ENCODE results near the gene MVD.

MVD gene

DNA sequence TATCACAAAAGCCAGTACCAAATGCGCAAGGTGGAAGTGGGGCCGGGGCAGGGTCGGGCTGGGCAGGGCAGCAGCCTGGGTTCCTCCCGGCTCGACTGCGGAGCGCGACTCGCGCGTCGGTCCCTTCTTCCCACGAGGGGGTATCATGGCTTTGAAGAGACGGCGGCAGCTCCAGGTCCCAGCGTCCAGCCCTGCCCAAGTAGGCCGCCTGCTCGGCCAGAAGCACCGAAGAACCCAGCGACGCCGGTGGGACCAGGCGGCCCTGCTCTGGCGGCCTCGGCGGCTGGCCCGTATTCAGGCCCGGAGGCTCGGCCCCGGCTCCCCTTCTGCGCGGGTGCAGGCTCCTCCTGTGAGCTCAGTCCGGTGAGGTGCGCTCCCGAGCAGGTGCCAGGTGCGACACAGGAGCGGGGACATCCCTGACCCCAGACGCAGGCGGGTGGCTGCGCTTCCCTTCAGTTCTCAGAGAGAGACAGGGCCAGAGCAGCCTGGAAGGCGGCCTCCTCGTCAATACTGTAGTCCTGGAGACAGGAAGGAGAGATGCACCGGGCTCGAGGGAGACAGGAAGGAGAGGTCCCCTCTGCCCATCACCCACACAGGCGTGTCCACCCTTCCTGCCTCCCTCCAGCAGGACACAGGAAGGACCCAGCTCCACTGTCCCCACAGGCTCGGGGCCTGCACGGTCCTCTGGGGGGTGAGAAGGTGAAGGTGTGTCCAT, 34.4 kb upstream of the MVD start:
- DNase-seq, result no peak

DNA sequence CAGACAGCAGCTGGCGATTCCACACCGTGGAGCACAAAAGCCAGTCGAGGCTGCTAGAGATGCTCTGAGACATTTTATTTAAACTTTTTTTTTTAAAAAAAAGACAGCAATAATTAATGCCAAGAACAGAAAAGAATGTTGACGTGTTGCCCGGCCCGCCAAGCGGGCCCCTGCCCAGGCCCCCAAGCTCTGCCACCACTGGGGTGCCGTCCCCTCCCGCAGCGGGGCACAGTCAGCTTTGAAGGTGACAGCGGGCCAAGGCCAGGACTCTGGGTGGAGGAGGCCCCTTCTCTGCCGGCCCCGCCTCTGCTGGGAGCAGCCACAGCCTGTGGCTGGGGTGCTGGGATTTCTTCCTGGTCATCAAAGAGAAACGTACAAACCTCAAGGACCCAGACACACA, 33.5 kb upstream of the MVD start:
- DNase-seq, result no peak

DNA sequence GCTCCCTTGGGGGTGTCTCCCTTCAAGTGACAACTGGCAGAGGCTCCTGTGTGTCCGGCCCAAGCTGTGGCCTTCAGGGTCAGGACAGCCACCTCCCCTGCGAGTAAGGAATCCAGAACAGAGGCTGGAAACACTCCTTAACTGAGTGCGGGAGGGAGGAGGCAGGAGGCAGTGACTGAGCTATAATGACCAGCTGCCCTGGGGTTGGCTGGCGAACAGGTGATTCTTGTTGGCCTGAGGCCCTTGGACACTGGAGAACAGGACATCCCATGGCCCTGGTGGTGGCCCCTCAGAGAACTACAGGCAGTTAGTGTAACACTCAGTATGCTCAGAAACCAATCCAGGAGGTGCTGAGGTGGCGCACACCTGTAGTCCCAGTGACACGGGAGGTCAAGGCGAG, 32.9 kb upstream of the MVD start:
- no peak for DNase-seq

DNA sequence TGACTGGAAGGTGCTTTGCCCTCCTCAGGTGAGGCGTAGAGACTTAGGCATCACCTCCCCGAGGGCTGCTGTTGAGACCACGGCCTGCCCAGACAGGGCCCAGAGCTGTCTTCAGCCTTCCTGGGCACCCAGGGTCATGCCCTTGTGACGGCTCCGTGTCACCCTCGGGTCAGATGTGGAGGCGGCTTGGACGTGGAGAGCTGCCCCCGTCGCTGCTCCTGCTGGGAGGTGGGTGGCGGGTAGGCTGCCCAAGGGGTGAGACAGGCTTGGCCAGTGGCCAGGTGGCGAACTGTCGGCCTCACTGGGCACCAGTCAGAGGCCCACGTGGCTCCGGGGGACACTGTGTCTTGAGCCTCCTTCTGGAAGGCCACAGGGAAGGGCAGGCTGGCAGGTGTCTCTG, 32.3 kb upstream of the MVD start:
- DNase-seq, result no peak

DNA sequence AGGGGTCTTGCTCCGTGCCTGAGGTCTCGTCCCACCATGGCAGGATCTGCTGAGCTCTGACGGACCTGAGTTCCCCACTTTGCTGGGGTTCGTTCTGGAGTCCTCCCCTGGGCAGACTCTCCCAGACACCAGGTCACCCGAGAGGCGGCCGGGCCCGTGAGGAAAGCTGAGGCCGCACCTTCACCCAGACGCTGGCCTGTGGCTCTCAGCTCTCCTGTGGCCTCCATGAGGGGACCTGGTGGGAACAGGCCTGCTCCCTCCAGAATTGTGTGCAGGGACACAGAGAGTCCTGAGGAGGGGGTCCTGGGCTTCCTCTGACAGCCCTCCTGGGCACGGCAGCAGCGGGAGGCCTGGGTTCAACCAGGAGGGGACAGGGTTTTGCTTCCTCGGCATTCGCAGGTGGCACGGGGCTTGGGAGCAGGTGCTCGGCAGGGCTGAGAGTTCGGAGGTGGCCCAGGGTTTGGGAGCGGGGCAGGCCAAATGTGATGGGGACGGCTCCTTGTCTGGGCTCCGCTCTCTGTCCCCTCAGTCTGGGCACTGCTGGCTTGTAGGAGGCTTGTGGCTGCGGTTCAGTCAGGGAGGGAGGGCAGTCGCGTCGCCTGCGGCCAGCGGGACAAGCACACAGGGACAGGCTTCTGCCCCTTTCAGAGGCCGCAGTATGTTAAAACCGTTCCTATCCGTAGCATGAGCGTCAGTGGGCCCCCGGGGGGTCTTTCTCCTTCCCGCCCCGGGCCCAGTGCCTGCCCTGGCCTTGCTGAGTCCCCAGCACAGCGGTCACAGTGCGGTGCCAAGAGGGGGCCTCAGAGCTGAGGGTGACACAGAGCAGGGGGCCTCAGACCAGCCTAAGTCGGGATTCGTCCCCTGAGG, 31.6 kb upstream of the MVD start:
- DNase-seq, result no peak

DNA sequence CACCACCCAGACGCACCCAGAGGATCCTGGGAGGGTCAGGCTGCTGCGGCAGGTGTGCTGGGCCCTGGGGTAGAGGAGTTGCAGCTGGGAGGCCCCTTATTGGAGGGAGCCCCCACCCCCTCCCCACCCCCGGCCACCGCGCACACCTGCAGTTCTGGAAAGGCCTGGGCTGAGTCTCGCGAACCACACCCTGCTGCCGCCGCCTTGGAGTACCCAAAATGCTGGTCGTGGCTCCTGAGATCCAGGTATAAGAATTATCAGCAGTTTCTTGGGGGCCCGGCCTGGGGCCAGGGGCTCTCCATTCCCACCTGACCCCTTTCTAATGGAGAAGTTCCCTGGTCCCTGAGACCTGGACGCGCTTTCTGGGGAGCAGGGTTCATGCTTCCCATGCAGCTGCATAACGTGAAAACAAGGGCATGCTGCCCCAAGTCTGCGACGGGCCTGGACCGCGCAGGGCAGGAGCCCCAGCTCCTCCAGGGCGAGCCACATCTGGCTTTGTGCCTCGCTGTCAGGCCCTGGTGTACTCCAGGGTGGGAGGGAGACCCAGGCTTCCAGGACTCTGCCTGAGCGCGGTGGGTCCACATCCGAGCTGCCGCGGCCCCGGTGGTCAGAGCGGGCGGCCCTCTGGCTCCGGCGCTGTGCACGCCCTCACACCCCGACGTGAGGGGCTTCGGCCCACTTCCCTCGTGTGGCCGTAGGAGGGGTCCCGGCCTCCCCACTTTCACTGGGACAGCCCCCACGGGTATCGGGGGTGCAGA, 30.7 kb upstream of the MVD start:
- DNase-seq, result no peak

DNA sequence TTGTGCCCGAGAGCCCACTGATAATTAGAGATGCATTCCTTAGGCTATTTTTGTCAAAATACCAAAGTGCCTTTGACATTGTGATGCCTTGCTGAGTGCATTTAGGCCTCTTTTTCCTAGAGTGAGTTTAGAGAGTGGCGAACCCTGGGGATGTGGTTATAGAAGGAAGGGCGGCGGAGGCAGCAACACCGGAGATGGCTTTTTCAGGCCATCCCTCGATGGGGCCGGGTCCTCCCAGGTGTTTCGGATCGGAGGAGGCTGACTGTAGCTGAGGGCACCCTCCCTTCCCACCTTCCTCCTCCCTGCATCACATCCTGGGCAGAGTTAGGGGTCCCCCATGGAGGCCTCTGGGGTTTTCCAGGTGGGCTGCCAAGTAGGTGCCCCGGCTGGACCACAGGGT, 30.0 kb upstream of the MVD start:
- DNase-seq, result no peak

DNA sequence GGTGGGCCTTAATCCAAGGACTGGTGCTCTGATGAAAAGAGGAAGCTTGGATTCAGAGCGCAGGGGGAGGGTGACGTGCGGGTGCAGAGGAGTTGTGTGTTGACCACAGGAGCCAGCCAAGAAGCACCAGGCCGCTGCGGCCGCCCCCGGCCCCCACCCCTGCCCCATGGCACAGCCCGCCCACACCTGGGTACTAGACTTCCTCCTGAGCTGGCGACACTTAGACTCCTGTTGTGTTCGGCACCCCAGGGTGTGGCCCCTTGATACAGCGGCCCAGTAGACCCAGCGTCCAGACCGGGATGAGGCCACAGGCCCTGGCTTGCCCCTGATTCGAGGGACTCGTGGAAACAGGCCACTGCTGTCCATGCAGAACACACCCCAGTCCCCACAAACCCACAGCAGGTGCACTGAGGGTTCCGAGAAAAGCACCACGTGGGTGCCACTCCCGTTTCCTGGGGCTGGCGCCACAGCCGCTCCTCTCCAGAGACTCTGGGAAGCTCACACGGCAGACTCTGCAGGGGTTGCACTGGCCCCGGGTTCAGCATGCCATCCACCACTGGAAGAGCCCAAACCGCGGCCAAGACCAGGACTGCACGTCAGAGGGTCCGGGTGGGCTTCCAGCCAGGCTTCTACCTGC, 29.2 kb upstream of the MVD start:
- DNase-seq, result no peak

DNA sequence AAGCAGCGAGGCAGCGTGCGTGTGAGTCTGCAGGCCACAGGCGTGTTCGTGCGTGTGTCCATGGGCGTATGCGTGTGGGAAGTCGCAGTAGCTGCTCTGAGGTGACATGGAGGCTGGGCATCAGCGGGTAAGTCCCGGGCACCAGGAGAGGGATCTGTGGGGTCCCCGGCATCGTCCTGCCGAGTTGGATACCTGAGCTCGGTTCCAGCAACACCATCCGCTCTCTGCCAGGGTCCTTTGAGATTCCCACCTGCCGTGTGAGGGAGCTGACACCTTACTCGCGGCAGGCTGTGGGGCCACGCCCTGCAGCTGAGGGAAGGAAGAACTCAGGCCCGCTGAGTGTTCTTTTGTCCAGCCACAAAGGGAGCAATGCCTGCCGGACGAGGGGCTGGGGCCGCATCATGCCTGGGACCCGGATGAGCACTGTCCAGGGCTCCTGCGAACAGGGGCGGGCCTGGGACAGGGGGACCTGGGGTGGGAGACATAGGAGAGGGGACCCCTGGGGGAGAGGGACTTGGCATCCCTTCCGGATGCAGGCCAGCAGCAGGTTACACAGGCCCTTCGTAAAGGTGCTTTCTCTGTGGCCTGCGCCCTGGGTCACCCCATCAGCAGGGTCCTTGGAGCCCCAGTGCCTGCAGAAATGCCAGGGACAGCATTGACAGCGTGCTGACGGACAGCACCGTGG, 28.4 kb upstream of the MVD start:
- no peak for DNase-seq

DNA sequence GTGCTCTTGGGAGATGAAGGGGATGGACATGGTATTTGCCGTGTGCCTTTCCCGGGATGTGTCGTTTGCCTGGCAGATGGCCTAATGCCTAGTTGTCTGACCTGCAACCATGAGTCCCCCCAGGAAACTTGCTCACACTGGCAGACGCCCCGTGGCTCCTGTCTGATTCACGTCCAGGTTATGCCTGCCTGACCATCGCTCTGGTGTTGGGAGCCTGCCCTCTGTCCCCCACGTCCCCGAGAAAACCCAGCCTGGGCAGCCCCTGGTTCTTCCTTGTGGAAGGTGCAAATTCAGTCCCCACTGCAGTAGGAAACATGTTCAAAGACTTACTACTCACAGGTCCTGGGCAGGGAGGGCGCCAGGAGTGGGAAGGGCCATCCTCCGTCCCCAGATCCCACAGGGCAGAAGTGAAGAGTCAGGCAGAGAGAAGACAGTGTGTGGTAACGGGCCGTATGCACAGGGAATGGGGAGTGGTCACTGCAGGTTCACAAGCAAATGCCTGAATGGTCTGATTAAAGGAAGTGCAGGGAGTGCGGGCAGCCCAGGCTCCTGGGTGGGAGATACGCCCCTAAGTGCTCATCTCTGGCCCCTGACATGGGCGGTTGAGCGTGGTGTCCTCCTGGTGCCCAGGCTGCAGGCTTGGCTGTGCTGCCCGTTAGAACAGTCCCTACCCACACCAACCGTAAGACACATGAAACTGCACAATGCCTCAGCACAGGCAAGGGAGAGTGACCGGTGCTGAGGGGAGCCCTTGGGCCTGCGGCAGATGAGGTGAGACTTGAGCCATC, 27.6 kb upstream of the MVD start:
- DNase-seq, result no peak

DNA sequence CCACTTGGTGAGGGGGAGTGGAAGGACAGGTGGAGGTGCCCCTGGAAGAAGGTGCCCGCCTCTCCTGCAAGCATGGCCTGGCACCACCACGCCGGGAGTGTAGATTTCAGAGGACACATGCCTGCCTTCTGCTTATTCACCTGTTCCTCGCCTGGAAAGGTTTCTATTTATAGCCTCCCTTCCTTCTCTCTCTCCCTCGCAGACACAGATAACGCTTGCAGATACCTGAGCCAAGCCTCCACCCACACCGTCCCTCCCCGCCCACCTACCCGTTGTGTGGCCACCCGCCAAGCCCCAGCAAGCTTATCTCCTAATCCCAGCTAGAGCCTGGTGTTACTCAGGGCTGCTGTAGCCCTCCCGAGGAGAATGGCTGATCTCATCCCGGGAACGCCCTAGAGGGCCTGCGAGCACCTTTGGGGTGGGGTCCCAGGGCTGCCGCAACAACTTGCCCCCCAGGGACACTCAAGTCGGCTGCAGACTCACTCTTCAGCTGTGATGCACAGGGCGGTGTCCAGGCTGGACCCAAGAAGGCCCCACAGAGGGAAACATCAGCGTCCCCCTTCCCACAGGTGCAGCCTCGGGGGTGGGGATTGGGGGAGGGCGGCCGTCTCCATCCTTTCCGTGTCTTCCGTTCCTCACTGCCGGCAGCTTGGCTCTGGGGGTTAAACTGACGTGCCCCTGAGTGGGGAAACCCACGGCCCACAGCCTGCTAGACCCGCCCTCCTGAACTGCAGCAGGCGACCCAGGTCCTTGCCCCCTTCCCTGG, 25.3 kb upstream of the MVD start:
- peak; percentile 86 for DNase-seq

DNA sequence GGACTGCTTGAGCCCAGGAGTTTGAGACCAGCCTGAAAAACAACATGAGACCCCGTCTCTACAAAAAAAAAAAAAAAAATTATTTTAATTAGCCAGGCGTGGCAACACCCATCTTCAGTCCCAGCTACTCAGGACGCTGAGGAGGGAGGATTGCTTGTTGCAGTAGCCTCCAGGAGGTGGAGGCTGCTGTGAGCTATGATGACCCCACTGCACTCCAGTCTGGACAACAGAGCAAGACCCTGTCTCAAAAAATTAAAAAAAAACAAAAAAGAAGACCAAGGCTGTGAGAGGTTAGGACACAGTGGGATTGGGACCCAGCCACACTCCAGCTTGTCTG, 24.8 kb upstream of the MVD start:
- no peak for DNase-seq

DNA sequence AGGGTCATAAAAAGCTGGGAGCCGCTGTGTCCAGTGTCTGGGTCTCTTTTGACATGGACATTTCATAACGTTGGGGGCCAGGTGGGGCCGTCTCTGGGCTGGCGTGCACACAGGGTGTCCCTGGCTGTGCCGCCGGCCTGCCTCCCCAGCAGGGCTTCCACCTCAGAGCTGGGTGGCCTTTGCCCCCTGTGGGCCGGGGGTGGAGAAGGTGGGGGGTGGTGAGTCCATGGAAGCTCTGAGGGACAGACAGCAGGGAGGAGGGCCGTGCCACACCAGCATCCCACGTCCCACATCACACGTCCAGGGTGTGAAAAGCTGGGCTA, 24.3 kb upstream of the MVD start:
- peak; percentile 25 for DNase-seq

DNA sequence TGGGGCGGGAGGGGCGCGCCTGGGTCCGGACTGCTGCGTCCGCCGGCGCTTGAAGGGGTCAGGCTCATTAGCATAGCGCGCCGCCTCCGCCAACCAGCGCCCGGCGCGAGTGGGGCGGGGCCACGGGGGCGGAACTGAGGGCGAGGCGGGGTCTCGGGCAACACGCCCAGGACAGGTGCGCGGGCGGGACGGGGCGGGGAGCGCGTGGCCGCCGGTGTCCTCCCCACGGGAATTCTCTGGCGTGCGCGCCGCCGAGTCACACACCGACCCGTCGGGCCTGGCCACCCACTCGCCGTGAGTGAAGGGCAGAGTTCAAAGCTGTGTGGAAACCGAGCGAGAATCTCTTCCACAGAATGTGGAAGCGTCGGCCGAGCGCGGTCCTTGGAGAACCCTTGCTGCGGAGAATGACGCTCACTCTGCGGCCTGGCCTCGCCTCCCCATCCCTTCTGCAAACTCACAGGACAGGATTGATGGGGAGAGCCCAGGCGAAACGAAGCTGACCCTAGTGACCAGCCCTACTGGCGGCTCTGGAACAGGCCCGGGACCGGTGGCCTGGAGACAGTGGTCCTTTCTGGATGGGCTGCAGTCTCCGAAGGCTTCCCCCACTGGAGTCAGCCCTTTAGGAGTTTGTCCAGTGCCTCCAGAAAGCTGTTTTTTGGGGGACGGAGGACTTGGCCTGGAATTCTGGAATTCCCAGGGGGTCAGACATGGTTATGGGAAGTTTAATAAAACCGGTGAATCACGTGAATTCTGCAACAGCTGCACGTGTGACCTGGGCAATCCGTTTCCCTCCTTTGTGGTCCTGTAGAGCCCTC, 23.8 kb upstream of the MVD start, which contains the start of gene SNAI3:
TSS of gene SNAI3 (minus strand) at position 69 of the 815 bp plus-strand sequence. CDS start 101 bp downstream, outside the sequence.
- peak; percentile 92 for DNase-seq

DNA sequence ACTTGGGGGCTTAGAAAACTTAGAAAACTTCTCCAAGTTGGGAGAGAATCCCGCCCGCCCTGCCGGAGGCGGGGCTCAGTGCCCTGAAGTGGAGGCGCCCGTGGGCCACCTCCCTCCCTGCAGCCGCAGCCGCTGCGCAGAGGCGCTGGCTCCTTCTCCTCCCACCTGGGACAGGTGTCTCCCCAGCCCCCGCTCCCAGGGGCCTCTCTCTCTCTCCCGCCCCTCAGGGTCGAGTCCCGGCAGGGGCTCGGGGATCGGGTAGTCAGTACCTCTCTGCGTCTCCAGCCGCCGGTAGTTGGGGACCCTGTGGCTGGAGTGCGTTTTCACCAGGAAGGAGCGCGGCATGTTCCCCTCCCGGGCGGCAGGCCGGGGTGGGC, 23.2 kb upstream of the MVD start:
- peak; percentile 84 for DNase-seq

DNA sequence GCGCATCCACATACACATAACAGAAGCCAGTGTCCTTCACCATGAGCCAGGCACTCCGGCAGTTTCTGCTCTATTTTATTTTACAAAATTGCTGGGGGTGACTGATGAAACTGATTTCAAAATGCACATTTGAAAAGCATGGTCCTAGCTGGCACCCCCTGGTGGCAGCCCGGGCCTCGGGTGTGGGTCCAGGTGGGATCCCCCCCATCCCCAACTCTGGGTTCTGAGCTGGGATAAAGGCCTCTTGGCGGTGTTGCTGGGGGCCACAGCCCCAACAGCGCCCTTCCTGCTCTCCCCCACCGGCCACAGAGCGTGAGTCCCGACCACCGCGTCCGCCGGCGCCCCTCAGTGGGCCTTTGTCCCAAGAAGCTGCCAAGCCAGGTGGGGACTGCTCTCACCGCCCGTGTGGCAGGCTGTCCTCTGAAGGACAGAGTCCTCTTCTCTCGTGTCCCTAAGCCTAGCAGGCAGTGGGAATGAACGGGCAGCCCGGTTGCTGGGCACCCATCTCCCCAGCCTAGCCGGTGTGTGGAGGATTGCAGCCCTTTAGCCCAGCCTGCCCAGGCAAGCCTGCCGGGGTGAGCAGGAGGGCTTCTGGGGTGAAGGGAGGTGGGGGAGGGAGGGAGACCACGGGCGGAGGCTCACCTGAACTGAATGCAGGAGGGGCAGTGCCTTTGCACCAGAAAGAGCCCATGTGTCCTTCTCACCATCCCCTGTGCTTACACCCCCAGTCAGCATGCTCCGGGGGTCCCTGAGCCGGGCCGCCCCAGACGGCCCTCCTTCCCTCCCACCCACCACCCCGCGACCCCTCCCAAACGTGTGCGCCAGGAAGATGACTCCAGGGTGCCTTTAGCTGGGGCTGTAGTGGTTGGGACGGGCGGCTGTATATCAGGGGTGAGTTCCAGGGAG, 22.5 kb upstream of the MVD start:
- peak; percentile 60 for DNase-seq

DNA sequence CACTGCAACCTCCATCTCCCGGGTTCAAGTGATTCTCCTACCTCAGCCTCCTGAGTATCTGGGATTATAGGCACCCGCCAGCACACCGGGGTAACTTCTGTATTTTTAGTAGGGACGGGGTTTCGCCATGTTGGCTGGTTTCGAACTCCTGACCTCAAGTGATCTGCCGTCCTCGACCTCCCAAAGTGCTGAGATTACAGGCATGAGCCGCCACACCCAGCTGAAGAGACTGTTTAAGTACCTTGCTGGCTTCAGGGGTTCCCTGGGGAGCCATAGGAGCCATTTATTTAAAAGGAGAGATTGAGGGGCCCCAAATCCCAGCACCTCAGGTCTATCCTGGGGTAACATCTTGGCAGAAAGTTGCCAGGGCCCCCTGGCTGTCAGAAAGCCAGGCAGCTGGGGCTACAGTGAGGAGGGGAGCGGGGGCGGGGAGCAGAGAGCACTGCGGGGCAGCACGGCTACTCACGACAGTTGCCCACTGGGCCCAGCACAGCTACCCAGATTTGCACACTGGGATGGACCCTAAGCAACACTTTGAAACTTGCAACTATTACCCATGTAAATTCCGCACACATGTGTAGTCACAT, 21.8 kb upstream of the MVD start:
- no peak for DNase-seq

DNA sequence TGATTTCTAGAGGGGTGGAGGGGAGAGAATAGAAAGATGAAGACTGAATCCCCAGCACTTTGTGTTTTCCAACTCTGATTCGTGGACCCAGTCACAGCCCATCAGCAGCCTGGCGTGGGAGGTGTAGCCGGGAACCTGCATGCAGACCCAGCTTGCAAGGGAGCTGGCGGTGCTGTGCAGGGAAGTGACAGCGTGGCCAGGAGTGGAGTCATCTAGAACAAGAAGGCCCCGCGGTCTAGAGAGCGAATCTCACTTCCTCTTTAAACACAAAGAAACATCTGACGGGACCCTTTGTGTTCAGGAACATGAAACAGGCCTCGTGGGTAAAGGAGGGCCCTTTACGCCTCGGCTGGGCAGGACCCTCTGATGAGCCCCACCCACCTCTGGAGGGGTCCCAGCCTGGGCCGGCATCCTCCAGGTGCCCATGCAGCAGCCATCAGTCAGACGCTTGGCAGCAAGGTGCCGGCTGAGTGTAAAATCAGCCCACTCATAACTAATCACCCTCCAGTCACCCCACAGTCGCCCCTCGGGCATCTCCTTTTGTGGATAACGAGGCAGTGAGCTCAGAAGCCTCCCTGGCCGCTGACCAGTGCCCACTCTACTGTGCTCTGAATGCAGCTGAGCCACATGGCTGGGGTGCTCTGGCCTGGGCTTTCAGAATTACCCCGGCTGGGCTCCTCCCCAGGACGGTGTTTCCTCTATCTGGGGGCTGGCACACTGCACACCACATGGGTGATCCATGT, 19.0 kb upstream of the MVD start:
- peak; percentile 19 for DNase-seq

Data from DMS53 (cell line).